HG03442 (cell line): ENCODE data around the gene ENTHD1.

Source experiments
- ATAC-seq: cut with Tn5 transposase; IDR thresholded peaks from one replicate; pipeline ENCODE4 v1.9.1; 2021; ENCODE audit warnings: mild to moderate bottlenecking, moderate library complexity; ENCODE audit not compliant: unreplicated experiment

The ENTHD1 gene

DNA sequence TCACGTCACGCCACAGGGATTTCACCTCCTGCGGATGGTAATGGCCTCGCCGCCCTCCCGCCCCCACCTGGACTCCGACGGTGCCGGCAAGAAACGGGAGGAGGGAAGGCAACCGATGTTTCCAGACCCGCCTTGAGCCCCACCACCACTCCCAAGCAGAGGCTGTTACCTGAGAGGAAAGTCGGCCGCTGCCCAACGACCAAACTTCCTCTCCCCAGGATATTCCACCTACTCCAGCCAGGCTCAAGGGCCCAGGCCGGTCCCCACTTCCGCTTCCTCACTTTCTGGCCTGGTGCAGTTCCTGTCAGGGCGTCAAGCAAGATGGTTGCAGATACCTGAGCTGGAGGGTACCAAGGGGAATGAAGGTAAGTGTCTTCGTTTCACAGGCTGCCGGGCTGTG, at the start of gene ENTHD1:
TSS of gene ENTHD1 (minus strand) at position 235 of the 400 bp plus-strand sequence. CDS start 6,012 bp downstream, outside the sequence.
- ATAC-seq, result no peak

- ATAC-seq, result no peak
Observed at GRCh38 chr22:39943337-39943736, 49.8 kb upstream of the ENTHD1 start.

DNA sequence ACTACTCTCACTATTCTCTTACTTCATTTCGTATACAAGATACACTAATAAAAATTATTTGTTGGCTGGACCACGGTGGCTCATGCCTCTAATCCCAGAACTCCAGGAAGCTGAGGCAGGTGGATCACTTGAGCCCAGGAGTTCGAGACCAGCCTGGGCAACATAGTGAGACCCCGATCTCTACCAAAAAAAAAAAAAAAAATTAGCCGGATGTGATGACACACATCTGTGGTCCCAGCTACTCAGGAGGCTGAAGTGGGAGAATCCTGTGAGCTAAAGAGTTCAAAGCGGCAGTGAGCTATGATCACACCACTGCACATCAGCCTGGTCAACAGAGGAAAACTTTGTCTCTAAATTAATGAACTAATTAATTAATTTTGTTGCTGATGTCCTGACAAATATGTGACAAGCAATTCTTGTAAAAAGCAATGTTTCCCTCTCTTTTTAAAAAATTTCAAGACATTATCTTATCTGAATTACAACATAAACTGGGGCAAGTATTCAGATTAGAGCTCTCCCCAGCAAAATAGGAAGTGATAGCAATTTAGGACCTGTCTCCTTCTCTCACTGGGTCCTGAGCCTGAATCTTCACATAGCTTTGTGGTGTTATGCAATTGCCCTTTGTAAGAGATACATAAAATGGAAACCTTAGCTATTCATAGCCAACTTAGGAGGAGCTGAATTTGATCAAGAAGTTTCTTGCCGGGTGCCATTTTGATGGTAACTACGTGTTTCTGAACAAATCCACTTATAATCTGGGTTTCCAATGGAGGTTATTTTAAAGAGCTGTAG, 49.1 kb upstream of the ENTHD1 start:
- ATAC-seq, result no peak

DNA sequence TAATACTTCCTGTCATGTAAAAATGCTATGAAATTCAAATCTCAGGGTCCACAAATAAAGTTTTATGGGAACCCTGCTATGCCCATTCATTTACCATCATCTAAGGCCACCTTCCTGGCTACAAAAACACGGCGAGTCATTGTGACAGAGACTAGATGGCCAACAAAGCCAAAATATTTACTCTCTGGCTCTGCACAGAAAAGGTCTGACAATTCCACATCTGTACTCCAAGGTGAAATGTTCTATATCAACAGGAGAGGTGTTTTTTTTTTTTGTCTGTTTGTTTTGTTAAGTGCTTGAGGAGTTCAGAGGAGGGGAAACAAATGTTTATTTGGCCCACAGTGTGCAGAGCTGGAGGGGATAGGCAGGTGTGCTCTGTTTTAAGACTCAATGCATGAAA, 48.0 kb upstream of the ENTHD1 start:
- ATAC-seq, result no peak

DNA sequence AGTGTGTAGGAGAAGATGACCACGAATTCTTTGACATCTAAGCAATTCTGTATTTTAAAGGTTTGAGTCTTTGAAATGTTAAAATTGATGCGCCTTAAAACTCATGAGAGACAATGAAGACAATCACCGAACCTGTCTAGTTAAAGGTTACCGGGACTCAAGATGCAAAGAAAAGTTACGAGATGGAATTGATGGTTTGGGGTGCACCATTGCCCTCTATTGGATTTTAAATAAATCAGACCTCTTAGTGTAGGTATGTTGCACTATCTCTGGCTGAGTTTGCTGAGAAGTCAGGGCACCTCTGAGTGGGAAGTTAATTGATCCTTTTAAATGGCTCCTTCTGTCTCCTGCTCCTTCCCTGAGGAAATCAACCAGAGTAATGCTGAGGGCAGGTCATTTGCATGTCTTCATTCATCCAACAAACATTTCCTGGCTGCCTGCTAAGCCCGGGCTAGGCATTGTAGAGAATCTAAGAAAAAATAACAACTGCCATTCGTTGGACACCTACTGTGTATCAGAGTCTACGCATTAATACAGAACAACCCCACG, 47.3 kb upstream of the ENTHD1 start:
- no peak for ATAC-seq

DNA sequence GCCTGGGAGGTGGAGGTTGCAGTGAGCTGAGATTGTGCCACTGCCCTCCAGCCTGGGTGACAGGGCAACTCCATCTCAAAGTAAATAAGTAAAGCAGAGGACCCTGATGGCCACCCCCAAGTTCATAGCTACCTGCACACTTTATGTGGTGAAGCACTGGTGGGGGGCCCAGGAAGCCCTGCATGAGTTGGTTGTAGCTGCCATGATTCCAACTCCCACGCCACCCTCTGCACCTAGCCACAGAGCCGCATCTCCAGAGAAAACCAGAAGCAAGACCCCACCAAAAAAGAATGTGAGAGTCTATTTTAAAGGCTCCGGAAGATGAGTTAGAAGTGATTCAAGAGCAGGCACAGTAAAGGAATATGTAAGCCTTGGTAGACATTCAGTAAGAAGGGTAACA, 46.3 kb upstream of the ENTHD1 start:
- no peak for ATAC-seq

DNA sequence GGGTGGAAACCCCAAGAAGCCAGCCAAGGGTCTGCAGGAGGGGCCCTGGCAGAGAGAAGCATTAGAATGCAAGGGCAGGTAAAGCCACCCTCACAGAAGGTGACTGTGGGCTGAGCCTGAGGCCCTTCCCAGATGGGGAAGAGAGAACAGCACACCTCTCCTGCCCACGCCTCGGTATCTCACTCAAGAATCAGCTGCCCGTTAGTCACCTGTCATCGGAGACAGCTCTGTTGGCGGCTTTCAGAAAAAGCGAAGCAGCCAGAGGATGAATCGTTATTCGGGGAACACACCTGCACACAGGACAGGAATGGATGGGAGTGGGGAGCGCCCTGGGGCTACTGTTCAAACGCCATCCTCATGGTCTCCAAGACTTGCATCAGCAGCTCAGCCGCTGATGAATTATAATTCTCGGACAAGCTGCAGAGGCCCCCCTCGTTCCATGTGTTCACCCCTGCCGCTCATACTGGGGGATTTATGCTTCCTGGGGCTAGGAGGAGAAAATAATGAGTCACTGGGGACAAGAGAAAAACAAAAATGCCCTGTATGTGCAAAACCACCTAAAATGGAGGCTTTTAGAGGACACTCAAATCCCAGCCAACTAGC, 45.0 kb upstream of the ENTHD1 start:
- no peak for ATAC-seq

DNA sequence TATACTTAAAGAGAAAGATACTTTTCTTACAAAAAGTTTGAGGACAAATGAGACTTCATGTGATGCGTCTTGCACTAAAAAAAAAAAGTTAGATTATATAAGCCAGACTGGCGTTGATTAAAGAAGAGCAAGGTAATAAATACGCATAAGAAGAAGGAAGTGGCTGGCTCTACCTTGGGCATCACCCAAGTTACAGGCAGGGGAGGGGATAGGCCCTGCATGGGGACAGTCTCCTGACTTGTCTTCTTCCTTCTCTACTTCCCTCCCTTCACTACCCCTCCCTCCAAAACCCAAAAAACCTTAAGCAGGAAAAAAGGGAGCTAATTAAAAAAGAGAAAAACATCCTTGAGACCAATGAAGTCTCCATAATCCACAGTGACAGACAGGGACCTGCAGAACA, 44.3 kb upstream of the ENTHD1 start:
- no peak for ATAC-seq

DNA sequence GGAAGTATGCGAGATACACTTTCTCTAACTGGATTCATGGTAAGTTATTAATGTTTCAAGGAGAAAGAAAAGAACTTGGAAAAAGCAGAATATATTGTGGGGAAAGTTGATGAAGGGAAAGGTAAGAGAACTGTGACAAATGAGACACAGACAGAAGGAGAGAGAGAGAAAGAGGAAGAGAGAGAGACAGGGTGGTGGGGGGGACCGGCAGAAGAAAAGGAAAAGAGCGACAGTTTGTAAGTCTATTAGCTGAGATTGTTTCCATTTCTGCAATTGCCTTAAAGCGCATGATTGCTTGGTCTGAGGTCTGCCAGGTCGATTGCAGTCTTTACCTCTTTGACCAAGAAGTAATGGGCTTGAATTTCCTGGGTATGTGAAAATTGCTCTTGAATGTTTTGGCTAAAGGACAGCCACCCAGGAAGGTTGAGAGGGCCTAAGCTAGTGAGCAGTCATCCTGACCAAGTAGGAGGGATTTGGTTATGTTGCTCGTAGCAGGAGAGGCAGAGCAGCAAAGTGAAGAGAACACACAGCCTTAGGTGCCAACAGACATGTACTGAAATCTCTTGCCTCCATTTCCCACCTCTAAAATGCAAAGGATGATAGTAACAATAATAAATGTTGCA, 43.1 kb upstream of the ENTHD1 start:
- no peak for ATAC-seq

GRCh38 chr22:39935612-39936011, 42.1 kb upstream of the ENTHD1 start:
- ATAC-seq, result no peak

GRCh38 chr22:39935116-39935515, 41.6 kb upstream of the ENTHD1 start:
- no peak for ATAC-seq

GRCh38 chr22:39933741-39934140, 40.2 kb upstream of the ENTHD1 start:
- ATAC-seq, result no peak

DNA sequence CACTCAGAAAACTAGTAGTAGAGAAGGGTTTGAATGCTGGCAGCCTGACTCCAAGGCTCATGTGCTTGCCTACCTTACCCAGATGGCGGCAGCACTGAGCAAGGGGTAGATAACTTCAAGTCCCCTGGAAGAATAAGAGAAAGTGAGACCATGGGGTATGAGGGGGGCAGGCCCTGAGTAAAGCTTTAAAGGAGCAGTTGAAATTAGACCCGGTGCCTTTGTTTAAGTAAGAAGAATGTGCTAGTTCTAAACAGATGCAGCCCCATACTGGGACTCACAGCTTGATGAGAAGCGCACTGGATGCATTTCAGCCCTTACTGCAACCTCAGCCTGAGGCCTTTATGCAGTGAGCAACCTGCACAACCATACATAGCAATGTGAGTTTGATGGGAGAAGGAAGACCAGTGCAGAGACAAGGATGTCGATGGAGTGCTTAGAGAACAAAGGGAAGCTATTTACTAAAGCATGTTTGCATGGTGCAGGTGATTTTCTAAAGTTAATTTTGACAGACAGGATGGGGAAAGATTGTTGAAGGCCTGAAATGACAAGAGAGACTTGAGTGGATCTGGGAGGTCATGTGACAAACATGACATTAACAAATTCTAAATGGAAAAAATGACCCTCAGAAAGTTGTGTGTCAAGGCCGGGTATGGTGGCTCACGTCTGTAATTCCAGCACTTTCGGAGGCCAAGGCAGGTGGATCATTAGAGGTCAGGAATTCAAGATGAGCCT, 39.5 kb upstream of the ENTHD1 start:
- no peak for ATAC-seq

GRCh38 chr22:39932166-39932565, 38.6 kb upstream of the ENTHD1 start:
- ATAC-seq, result no peak

DNA sequence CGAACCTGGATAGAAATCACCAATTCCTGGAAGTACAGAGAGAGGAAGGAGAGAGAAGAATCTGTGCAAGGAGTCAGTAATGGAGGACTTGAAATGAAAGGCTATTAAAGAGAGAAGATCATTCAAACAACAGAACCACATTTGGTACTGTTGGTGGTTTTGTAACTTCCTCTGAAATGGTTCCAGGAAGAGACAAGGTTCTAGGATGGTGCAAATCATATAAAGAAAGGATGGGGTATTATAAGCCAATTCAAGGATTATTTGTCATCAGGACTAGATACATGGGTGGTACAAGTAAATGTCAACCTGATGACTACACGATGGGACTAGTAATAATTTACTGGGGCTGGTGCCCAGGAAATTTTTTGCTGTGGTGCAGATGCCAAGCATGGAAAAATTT, 37.7 kb upstream of the ENTHD1 start:
- no peak for ATAC-seq

DNA sequence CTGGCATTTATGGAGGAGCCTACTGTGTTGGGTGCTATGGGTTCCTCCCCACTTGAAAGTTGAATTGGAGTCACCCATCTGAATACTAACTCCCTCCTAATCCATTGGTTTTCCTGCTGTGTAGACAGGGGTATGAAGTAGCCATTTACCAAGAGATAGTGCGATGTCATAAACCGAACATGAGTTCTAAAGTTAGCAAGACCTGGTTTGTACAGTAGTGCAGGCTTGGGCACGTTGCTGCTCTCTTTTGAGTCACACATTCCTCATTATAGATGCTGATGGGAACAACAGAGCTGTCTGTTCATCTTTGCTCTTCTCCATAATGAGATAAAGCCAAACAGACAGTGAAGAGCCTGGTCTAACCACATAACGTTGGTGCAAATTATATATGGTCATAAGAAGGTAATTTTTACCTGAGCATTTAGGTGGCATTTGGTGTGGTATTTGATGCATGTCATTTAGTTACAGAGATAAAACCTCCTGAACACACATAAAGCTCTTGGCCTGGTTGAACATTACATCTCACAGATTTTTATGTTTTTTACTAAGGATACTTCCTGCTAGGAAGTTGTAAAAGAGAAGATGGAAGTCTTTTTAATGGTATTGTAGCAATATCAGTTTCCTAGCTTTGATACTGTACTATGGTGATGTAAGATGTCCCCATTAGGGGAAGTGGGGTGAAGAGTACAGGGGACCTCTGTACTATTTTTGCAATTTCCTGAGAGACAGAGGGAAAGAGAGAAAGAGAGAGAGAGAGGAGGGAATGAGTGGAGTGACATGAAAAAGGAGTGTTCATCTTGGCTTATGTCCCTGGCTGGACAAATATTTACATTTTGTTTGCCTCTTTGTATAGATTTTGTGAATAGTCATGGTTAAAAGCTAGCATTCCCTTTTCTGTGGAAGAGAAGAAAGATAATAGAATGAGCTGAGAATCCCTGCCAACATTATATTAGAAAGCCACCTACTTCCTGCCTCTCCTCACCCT, 35.3 kb upstream of the ENTHD1 start:
- no peak for ATAC-seq

DNA sequence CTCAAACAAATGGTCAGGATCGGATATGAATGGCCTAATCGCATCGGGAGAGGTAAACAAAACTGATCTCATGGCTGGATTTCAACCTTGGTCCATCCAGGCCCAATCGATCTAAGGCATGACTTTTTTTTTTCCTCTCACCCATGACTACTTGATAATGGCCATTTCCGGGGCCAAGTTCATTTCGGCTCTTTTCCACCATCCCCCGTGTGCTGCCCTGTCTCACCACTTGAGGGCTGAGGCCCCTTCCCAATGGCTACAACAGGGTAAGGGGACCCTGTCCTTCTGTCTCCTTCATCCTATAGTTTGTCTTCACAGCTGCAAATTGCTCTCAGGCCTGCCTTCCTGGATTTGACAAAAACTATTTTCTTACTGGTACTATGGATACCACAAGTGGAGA, 34.0 kb upstream of the ENTHD1 start:
- ATAC-seq, result no peak

DNA sequence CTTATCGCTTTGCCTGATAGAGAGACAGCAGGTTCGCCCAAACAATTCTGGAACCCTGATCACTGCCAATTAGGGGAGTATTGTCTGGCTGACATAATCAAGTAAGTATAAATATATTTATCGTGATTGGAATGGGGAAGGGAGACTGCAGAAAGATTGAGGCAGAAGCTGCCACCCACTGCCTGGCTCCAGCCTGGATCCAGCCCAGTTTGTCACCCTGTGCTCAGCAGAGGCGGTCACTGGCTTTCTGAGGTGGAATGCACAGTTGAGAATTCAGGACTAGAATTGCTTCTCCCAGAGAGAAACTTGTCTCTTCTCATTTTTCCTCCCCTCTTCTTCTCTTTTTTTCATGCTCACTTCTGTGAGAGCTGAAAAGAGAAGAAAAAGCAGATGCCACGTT, 33.2 kb upstream of the ENTHD1 start:
- no peak for ATAC-seq

DNA sequence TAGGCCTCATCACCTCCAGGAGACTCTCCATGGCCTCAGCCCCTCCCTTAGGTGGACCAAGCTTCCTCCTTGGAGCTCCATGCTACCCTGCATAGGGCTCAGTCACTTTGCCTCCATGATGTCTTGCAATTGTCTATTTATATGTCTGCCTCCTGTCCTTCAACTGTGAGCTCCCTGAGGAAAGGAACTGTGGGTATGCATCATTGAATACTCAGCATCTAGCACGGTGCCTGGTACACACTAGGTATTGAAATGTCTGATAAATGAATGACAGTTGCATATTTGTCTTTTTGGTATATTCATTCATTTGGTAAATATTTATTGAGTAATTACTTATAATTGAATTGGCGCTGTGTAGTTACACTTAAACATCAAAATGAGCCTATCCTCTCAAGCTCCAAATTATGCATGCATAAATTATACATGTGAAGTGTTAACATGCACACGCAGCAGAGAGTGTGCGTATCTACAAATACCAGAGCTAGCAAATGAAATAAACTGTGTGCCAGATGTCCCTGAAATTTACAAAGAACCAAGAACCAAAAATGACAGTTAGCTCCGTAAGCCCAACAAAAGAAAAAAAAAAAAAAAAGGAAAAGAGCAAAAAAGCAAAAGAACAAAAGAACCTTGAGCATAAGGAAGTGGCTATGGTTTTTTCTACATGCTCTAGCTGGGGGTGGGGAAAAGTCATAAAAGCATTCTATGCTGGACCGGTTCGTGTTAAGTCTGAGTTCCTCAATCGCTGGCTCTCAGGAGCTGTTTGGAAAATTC, 32.5 kb upstream of the ENTHD1 start:
- no peak for ATAC-seq
